Anterior cingulate cortex (tissue), 58 donors: Measurements from ENCODE around the gene PLXNB3.

Experiments
- DNase-seq, 58 donors: peaks; one replicate each; lab custom pipeline; 2025; lab: John Stamatoyannopoulos, UW

PLXNB3 gene

DNA sequence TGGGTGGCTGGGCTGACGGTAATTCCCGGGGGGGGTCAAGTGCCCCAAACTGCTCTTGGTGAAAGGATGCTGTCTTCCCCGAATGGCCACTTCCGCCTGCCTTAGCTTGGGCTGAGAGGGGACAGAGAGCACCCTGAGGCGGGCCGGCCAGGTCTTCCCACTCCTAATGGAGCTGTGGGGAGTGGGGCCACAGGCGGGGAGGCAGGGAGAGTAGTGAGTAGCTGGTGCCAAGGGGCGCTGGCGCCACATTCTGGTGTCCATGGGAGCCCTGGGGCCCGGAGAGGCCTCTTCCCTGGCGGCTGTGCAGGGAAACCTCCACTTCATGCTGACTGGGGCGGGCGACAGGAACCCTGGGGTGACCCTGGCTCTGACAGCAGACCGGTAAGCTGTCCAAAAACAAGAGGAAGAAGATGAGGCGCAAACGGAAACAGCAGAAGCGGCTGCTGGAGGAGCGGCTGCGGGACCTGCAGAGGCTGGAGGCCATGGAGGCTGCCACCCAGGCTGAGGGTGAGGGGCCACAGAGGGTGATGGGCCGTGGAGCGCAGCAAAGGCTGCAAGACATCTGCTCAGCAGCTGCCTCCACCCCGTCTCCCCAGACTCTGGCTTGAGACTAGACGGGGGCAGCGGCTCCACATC lies 19.4 kb downstream of the PLXNB3 start:
- no peak for DNase-seq

DNA sequence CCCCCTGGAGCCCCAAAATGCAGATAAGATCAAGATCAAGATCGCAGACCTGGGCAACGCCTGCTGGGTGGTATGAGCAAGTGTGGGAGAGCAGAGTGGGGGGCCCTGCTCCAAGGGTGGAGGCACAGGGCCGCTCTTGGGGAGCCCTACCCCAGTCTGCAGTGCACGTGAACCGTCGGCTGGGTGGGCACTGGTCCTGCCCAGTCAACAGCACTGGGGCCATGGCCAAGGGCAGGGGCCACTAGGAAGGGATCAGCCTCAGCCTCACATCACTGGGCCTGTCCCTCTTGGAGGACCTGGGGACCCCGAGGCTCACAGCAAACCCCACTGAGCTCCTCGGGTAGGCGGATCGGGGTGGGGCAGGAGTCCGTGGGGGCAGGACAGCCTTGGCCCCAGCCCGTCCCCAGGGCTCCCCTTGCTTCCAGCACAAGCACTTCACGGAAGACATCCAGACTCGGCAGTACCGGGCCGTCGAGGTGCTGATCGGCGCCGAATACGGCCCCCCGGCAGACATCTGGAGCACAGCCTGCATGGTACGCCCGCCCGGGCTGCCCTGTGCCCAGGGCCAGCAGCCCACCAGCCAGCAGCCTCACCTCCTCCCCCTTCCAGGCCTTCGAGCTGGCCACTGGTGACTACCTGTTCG lies 20.4 kb downstream of the PLXNB3 start:
- no peak for DNase-seq

DNA sequence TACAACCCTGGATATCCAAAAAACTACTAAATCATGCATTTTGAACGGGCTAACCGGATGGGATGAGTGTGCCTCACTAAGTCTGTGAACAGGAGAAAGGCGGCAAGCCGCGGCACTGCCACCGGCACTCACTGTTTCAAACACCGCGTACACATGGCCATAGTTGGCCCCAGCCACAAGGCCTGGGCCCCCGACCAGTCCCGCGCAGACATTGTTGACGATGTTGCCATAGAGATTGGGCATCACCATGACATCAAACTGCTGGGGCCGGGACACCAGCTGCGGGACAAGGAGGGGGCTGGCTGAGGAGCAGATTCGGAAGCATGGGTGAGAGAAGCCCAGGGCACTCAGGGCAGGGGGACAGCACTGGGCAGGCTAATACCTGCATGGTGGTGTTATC lies 22.6 kb downstream of the PLXNB3 start:
- no peak for DNase-seq

- DNase-seq: no peak
Measured at GRCh38 chrX:153789654-153790053, 25.6 kb downstream of the PLXNB3 start.

DNA sequence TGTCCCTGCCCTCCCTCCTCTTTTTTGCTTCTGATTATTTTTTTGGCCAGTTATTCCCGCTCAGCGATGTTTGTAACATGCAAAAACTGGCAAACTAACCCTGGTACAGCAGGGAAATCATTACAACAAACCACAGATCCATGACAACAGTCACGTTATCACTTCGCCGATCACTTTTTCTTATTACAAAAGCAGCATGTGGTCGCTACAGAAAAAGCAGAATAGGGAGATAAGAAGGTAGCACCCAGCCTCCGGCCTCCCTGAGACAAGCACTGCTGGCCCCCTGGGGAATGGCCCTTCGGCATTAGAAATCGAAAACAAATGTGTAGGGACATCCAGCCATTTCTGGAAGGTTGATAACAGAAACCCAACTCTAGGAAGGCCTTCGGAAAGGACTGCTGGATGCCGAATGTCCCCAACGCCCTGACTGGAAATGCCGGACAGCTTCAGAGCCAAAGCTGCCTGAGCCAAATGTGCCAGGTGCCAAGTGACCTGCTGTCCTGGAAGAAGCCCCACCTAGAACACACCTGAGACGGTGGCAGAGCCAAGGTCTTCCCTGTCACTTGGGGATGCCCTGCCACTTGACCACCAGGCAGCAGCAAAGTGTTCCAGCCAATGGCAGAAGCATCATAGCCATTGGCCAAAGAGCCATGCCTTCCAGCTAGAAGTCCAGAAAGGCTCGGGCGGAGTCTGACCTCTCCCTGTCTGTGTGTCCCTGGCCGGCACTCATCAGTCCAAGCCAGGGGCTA lies 27.2 kb downstream of the PLXNB3 start:
- DNase-seq: no peak

DNA sequence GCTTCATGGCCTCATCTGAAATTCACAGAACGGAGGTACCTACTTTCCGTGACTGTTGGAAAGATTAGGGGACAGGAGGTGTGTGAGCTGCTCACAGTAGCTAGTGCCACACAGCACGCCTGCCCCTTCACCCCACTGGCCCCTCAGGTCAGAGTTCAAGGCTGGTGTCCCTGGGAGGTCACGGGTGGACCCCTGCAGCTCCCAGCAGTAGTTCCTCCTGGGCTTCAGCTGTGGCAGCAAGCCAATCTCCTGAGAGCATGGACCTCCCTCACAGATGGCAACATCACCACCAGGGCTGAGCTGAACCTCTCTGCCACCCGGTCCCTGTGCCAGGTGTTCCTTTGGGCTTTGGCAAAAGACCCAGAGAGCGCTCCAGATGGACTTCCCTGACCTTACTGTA lies 28.3 kb downstream of the PLXNB3 start:
- DNase-seq: no peak

GRCh38 chrX:153793291-153793690 lies 29.2 kb downstream of the PLXNB3 start:
- DNase-seq: no peak

- peak; percentile 53 to 95 (median 88) for DNase-seq
Measured at GRCh38 chrX:153794018-153794896, 30.2 kb downstream of the PLXNB3 start, which contains the start of the genes IDH3G and SSR4. TSS of gene IDH3G (minus strand) at chrX:153794375. CDS start at chrX:153794326, 49 bp downstream. TSS of gene SSR4 (plus strand) at chrX:153794668. CDS start at chrX:153794688, 20 bp downstream.

DNA sequence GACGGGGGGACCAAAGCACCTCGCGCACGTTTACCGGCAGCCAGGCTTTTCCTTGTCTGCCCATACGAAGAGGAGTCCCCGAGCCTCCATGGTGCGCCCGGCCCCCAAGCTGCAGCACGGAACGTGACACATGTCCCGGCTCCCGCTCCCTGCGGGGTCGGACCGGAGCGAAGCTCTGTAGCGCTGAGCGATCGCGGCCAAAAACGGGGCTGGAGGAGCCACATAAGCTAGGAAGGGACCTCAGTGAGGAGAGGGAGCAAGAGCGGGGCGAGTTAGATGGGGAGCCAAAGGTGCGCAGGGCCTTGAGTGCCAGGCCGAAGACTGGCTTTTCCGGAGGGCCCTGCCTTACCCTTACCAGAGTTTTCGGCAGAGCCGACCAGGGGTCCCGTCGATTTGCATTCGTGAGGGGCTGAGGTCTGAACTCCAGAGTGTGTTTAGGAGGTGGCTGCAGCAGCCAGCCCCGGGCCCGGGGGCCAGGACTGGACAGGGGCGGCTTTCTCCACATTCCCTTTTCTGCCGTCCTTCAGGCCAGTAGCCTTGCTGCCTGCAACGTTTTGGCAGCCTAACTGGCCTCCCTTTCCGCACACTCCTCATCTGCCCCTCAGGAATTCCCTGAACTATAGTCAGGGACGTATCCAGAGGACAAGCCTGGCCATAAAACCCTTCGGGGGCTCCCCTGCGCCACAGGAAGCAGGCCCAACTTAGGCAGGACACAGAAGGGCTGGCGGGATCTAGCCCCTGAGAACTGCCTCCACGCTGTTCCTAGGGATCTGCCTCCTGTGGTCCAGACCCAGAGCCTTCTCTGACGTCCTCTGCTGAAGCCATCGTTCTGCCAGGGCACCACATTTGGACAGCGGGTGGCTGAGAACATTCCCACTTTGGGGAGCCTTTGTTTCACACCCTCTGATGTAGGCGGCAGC lies 31.1 kb downstream of the PLXNB3 start:
- peak in 1 of 58 donors; percentile 38 for DNase-seq

DNA sequence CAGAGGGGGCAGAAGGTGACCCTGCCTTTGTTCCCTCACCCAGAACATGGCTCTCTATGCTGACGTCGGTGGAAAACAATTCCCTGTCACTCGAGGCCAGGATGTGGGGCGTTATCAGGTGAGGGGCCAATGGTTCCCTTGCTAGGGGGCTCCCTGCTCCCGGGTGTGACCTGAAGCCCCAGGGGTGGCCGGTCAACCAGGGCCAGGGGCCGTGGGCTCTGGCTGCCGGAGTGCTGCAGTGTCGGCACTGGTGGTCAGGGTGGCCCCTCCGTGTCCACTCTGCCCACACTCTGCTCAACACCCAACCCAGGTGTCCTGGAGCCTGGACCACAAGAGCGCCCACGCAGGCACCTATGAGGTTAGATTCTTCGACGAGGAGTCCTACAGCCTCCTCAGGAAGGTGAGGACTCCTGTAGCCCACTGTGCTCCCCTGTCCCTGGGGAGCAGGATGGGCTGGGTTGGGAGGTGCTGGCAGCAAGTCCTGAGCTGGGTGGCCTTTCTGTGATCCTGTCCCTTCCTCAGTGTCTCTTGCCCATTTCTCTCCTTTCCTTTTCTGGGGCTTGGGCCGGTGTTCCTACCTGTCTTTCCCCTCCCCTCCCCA lies 33.5 kb downstream of the PLXNB3 start:
- no peak for DNase-seq

- DNase-seq: no peak
Measured at GRCh38 chrX:153799326-153799725, 35.3 kb downstream of the PLXNB3 start.

DNA sequence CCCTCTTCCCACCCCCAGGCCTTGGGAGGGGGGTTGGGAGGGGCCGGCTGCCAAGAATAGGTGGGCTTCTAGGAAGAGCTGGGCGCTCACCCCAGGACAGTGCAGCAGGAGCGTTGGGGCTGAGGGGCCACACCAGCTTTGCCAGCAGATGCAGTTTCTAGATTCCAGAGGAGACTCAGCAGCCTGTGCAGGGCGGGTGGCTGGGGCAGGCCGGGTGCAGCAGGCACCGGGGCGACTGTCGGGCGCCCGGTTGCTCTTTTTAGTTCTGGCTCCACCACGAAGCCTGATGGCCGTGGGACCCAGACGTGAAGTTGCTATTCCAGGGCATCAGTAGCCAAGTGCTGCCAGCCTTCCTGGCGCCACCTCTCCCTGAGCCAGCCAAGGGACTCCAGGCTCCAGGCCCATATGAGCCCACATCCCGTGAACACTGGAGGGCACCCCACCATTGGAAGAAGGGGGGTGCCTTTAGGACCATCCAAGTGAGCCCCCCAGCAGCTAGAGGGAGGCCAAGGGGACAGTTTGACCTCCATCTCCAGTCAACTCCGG lies 36.2 kb downstream of the PLXNB3 start:
- peak in 13 of 58 donors; percentile 2 to 63 (median 24) for DNase-seq

DNA sequence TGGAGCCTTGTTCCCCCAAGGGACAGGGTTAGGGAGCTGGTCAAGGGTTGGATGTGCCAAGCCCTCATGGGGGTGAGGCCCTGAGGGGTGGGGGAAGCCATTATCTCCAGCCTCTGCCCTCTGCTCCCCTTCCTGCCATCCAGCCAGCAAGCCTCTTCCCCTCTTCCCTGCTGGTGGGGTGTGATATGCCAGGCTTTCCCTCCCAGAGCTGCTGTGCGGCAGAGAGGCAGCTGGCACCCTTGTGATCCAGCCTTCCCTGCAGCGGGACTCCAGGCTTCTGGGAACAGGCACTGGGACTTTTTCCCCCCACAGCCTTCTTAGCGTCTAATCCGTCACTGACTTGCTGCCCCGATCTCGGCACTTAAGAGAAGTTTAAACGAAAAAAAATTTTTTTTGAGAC lies 36.7 kb downstream of the PLXNB3 start:
- DNase-seq: no peak

DNA sequence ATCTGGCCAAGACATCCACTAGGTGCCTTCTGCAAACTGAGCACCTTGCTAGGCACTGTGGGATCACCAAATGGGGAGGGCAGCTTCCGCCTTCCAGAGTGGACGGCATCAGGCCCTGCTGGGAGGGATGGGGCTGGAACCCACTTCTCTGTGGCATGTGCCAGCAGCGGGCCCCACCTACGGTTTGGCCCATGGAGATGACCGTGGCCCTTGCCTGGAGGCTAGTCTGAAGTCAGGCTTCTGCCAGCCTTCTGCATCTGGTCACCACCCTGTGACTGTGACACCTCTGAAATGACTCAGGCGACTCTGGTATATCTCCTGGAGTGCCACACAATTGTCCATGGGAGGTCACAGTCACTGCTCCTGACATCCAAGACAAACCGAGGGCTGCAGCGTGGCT lies 37.6 kb downstream of the PLXNB3 start:
- no peak for DNase-seq

DNA sequence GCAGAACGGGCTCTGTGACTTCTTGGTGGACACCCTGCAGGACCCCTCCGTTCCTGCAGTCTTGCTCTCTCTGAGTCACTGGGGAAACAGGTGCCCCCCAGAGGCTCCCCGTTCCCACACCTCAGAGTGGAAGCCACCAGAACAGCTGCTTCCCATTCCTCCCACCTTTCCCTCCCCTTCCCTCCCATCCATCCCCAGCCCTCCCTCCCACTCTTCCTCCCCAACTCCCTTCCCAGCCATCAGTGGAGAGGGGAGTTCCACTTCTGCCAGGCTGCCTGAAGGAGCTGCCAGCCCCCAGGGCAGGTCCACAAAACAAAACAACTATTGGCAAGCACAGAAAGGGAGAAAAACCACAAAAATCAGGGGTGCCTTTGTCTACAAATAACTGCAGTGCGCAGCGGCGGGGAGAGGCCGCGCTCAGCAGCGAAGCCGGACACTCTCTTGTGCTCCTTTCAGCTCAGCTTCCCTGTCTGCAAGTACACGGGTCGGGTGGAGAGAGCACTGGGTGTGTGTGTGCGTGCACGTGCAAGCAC lies 38.5 kb downstream of the PLXNB3 start:
- no peak for DNase-seq

DNA sequence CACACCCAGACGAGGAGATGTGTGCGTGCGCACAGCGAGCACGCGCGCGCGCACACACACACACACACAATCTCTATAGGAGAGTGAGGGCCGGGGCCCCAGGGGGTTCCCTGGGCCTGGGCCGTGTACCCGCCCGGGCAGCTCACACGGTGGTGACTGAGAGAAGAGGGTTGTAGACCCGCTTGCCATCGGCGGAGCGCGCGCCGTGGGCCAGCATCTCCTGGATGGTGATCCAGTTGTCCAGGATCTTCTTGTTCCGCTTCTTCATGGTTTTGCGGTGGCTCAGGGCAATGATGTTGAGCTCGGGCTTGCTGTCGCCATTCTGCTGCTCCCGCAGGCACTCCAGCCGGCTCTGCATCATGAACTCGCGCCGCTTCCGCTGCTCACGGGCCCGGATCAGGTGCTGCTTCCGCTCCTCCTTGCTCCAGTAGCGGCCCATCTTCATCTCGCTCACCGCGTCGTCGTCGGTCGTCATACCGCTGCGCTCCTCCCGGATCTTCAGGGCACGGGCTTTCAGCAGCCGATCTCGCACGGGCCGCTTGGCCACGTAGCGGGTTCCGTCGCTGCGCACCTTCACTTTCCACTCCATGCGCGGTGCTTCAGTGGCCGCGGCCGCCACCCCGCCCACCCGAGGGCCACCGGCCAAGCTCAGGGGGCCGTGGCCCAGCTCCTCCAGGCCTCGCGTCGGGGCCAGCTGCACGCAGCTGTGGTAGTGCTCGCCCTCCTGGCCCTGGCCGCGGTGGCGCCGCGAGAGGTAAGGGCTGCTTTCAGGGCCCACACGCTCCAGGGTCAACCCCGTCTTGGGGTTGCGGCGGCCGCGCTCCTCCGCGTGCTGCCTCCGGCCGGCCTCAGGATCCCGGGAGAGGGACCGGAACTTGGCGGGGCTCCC lies 39.4 kb downstream of the PLXNB3 start:
- DNase-seq: no peak

DNA sequence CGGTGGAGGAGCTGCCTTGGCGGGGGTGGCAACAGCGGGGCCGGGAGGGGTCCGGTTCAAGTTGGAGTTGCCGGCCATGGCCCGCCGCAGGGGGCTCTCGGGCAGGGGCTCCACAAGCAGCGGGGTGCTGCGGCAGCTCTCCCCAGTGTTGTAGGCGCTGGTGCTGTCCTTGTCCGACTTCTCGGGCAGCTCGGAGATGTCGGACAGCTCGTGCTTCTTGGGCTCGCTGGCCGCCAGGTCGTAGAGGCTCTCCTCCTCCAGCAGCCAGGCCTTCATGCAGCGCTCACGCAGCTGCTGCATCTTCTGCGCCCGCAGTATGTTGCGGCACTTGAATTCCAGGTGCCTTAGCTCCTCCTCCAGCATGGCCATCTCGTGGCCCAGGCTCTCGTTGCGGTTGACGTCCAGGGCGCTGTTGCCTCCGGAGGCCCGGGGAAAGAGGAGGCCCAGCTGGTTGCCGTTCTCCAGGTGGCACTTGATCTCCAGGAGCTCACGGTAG lies 40.1 kb downstream of the PLXNB3 start:
- no peak for DNase-seq
